Mesendoderm (in vitro differentiated cells): ENCODE results near the gene TBCD.
"Not testable (repeated sequence)": the region's sequence is repeated elsewhere in the genome, so short reads cannot be mapped to it uniquely, and the experiment has no call there.

Source experiments
- DNase-seq: peaks from one replicate; pipeline ENCODE4 v3.0.0; 2013
- H2AK5ac ChIP-seq: 2 replicates; pipeline ENCODE4 v1.6.1; 2013; ENCODE audit warnings: low read length, inconsistent platforms
- H2BK120ac ChIP-seq: 2 replicates; pipeline ENCODE4 v1.6.1; 2013; ENCODE audit warnings: low read depth, mild to moderate bottlenecking, low read length, moderate library complexity, mixed read lengths
- H2BK15ac ChIP-seq: replicated peaks from 2 replicates; pipeline ENCODE4 v1.6.1; 2013; ENCODE audit warnings: low read depth, mild to moderate bottlenecking, moderate library complexity
- H2BK5ac ChIP-seq: 2 replicates; pipeline ENCODE4 v1.6.1; 2013; ENCODE audit warnings: low read length, inconsistent platforms
- H3K18ac ChIP-seq: 2 replicates; pipeline ENCODE4 v1.6.1; 2013; ENCODE audit warnings: mild to moderate bottlenecking, low read length, mixed read lengths
- H3K23ac ChIP-seq: one replicate; pipeline ENCODE4 v1.6.1; 2013; ENCODE audit warnings: low read length
- H3K27ac ChIP-seq: 2 replicates; pipeline ENCODE4 v1.5.1; 2013; ENCODE audit warnings: low read depth, mild to moderate bottlenecking, inconsistent platforms, low read length, moderate library complexity
- H3K27me3 ChIP-seq: 2 replicates; pipeline ENCODE4 v1.6.1; 2013; ENCODE audit warnings: low read length, control low read depth, mild to moderate bottlenecking, inconsistent platforms; ENCODE audit not compliant: insufficient read depth, poor library complexity
- H3K36me3 ChIP-seq: 2 replicates; pipeline ENCODE4 v1.6.1; 2013; ENCODE audit warnings: low read length, inconsistent platforms; ENCODE audit not compliant: control insufficient read depth, insufficient read depth
- H3K4ac ChIP-seq: one replicate; pipeline ENCODE4 v1.6.1; 2013; ENCODE audit warnings: low read depth, mild to moderate bottlenecking, low read length, moderate library complexity
- H3K4me1 ChIP-seq: 2 replicates; pipeline ENCODE4 v1.6.1; 2013; ENCODE audit warnings: low read depth, low read length, inconsistent platforms; ENCODE audit not compliant: control insufficient read depth
- H3K4me2 ChIP-seq: 2 replicates; pipeline ENCODE4 v1.6.1; 2013; ENCODE audit warnings: low read length
- H3K4me3 ChIP-seq: 2 replicates; pipeline ENCODE4 v1.5.1; 2013; ENCODE audit warnings: mild to moderate bottlenecking, low read length
- H3K56ac ChIP-seq: one replicate; pipeline ENCODE4 v1.6.1; 2013; ENCODE audit warnings: low read length
- H3K79me1 ChIP-seq: 2 replicates; pipeline ENCODE4 v1.6.1; 2013; ENCODE audit warnings: low read length, inconsistent platforms
- H3K79me2 ChIP-seq: 2 replicates; pipeline ENCODE4 v1.6.1; 2013; ENCODE audit warnings: mild to moderate bottlenecking, low read length; ENCODE audit not compliant: control insufficient read depth, insufficient read depth
- H3K9ac ChIP-seq: 2 replicates; pipeline ENCODE4 v1.6.1; 2013; ENCODE audit warnings: low read length, inconsistent platforms
- H4K5ac ChIP-seq: one replicate; pipeline ENCODE4 v1.6.1; 2013; ENCODE audit warnings: low read length
- H4K8ac ChIP-seq: one replicate; pipeline ENCODE4 v1.6.1; 2013; ENCODE audit warnings: low read depth, mild to moderate bottlenecking, control low read depth, low read length, moderate library complexity
- WGBS: extraction: QIAGEN DNeasy Blood & Tissue Kit; methylation state at CpG from one replicate; pipeline ENCODE4 v1.1.7; 2013; ENCODE audit warnings: low lambda C conversion rate, missing lambda C conversion rate; ENCODE audit not compliant: insufficient coverage; ENCODE audit errors: extremely low coverage; 5-methylcytosine and 5-hydroxymethylcytosine counted together

The TBCD gene

GRCh38 chr17:82772026-82772425, 20.2 kb downstream of the TBCD start:
- no peak overlapping the region for H3K4me2 ChIP-seq
- no peak overlapping the region for H3K9ac ChIP-seq
- no peak overlapping the region for H3K27ac ChIP-seq
- H2BK120ac ChIP-seq: no peak overlapping the region
- peaks cover 5% of the 10 kb centered on the region for H3K36me3 ChIP-seq
- no peak overlapping the region for H4K5ac ChIP-seq
- no peak overlapping the region for H4K8ac ChIP-seq
- no peak overlapping the region for H2BK15ac ChIP-seq
- peaks cover 2% of the 10 kb centered on the region for H3K79me2 ChIP-seq
- no peaks in the 10 kb centered on the region for H3K4me1 ChIP-seq
- H3K4ac ChIP-seq: no peak overlapping the region
- no CpG with 5 or more reads among the region's 3 CpGs for WGBS
- no peak for DNase-seq
- no peak overlapping the region for H3K56ac ChIP-seq
- no peak overlapping the region for H3K18ac ChIP-seq
- no peak overlapping the region for H3K4me3 ChIP-seq
- H2AK5ac ChIP-seq: no peak overlapping the region
- H3K27me3 ChIP-seq: no peaks in the 10 kb centered on the region
- no peak overlapping the region for H3K23ac ChIP-seq
- no peak overlapping the region for H2BK5ac ChIP-seq
- peaks cover 6% of the 10 kb centered on the region for H3K79me1 ChIP-seq

- not testable (repeated sequence) for H3K36me3 ChIP-seq, H3K4me3 ChIP-seq
Observed at GRCh38 chr17:82774456-82774855, 22.6 kb downstream of the TBCD start.

GRCh38 chr17:82775001-82775823, 23.3 kb downstream of the TBCD start:
- WGBS: no CpG with 5 or more reads among the region's 34 CpGs
- H3K27me3 ChIP-seq: no peaks in the 10 kb centered on the region
- no peak overlapping the region for H2AK5ac ChIP-seq
- no peak overlapping the region for H3K4me3 ChIP-seq
- H2BK120ac ChIP-seq: no peak overlapping the region
- H3K4ac ChIP-seq: no peak overlapping the region
- H3K4me2 ChIP-seq: no peak overlapping the region
- H3K36me3 ChIP-seq: peaks cover 2% of the 10 kb centered on the region
- no peak overlapping the region for H3K18ac ChIP-seq
- peaks cover 6% of the 10 kb centered on the region for H3K79me1 ChIP-seq
- H3K23ac ChIP-seq: no peak overlapping the region
- peaks cover 2% of the 10 kb centered on the region for H3K79me2 ChIP-seq
- H3K9ac ChIP-seq: no peak overlapping the region
- DNase-seq: peak; percentile 70
- no peak overlapping the region for H4K5ac ChIP-seq
- no peak overlapping the region for H4K8ac ChIP-seq
- no peak overlapping the region for H3K27ac ChIP-seq
- H2BK5ac ChIP-seq: no peak overlapping the region
- no peak overlapping the region for H3K56ac ChIP-seq
- H2BK15ac ChIP-seq: no peak overlapping the region
- H3K4me1 ChIP-seq: no peaks in the 10 kb centered on the region

More at GRCh38 chr17:82774456-82774855, 22.6 kb downstream of the TBCD start:
- not testable (repeated sequence) for H3K56ac ChIP-seq, H3K4me2 ChIP-seq, DNase-seq, H3K4ac ChIP-seq, H4K5ac ChIP-seq, H2BK5ac ChIP-seq, H3K79me2 ChIP-seq, H3K9ac ChIP-seq, H3K23ac ChIP-seq, H3K27me3 ChIP-seq, H3K18ac ChIP-seq, H2AK5ac ChIP-seq, H4K8ac ChIP-seq, H3K4me1 ChIP-seq, H2BK15ac ChIP-seq, H3K27ac ChIP-seq, H2BK120ac ChIP-seq, H3K79me1 ChIP-seq
- WGBS: no CpG with 5 or more reads among the region's 19 CpGs

- Histone ChIP-seq H3K27ac (no peak overlapping the region), H3K4me3 (no peak overlapping the region), H3K36me3 (peaks cover 2% of the 10 kb centered on the region), H3K79me1 (peaks cover 6% of the 10 kb centered on the region), H3K79me2 (peaks cover 2% of the 10 kb centered on the region), H3K23ac (no peak overlapping the region), H2AK5ac (no peak overlapping the region), H2BK15ac (no peak overlapping the region), H3K18ac (no peak overlapping the region), H3K4me1 (no peaks in the 10 kb centered on the region), H2BK5ac (no peak overlapping the region), H3K56ac (no peak overlapping the region), H2BK120ac (no peak overlapping the region), H3K4me2 (no peak overlapping the region), H3K9ac (no peak overlapping the region), H3K4ac (no peak overlapping the region), H3K27me3 (no peaks in the 10 kb centered on the region), H4K8ac (no peak overlapping the region), H4K5ac (no peak overlapping the region)
- no peak for DNase-seq
- no CpG with 5 or more reads among the region's 13 CpGs for WGBS
Observed at GRCh38 chr17:82776454-82776853, 24.6 kb downstream of the TBCD start.

GRCh38 chr17:82777778-82778375, 26.0 kb downstream of the TBCD start:
- not testable (repeated sequence) for DNase-seq, H4K5ac ChIP-seq, H2BK15ac ChIP-seq, H3K27ac ChIP-seq, H2BK120ac ChIP-seq, H3K4me2 ChIP-seq, H3K79me1 ChIP-seq, H2BK5ac ChIP-seq, H4K8ac ChIP-seq, H3K4ac ChIP-seq, H3K23ac ChIP-seq, H3K4me1 ChIP-seq, H2AK5ac ChIP-seq, H3K56ac ChIP-seq, H3K79me2 ChIP-seq, H3K36me3 ChIP-seq, H3K27me3 ChIP-seq, H3K18ac ChIP-seq, H3K9ac ChIP-seq, H3K4me3 ChIP-seq
- WGBS: no CpG with 5 or more reads among the region's 21 CpGs
